ENCODE measurements around the gene PDE4B. TPM values are rescaled to one million over a fixed set of nuclear protein-coding genes. Genes with fewer than 3 reads are reported as not detected.

PDE4B gene
- total RNA-seq, 2 donors from 2014 or later = 18.1 to 55.4 TPM

DNA sequence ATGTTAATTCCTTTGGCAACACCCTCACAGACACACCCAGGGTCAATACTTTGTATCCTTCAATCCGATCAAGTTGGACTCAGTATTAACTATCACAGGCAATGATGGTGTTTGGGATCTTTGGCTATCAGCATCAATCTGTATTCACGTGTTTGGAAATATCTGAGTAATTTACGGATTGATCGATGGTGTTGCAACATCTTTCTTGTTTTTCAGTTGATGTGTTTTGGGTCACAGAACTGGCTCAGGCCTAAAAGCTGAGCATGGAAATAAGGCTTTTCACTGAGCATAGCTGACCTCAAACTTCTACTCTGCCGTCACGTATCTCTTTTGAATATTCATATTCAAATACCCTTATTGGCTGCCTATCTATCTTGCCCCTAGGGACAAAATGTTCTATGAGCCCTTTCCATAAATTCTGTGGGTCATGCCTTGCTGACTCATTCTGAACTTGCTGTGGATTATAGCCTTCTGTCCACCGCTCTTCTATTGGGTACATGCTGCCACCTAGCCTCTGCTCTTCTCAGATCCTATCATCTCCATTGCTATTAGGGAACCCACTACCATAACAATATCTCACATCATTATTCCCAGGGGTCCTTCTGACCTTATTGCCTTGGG is 156.0 kb downstream of the PDE4B start:
- no peaks in the 10 kb centered on the region for H3K36me3 ChIP-seq
- H3K27me3 ChIP-seq (replicated peaks; ENCODE audit: insufficient read depth) = no peaks in the 10 kb centered on the region
- no peak for TF ChIP-seq POLR2AphosphoS5 (IDR thresholded peaks at IDR 0.05)
- TF ChIP-seq, protein P1, sequence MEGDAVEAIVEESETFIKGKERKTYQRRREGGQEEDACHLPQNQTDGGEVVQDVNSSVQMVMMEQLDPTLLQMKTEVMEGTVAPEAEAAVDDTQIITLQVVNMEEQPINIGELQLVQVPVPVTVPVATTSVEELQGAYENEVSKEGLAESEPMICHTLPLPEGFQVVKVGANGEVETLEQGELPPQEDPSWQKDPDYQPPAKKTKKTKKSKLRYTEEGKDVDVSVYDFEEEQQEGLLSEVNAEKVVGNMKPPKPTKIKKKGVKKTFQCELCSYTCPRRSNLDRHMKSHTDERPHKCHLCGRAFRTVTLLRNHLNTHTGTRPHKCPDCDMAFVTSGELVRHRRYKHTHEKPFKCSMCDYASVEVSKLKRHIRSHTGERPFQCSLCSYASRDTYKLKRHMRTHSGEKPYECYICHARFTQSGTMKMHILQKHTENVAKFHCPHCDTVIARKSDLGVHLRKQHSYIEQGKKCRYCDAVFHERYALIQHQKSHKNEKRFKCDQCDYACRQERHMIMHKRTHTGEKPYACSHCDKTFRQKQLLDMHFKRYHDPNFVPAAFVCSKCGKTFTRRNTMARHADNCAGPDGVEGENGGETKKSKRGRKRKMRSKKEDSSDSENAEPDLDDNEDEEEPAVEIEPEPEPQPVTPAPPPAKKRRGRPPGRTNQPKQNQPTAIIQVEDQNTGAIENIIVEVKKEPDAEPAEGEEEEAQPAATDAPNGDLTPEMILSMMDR (IDR thresholded peaks at IDR 0.05) = peak in 1 of 4 experiments; percentile 3
- no peak for TF ChIP-seq POLR2A (IDR thresholded peaks at IDR 0.05)
- intact Hi-C loops (cut with DNase I) = no loop called here
- 81% methylated on average over 7 of the region's 7 CpGs for WGBS
- no peak for DNase-seq (ENCODE audit: low spot score)
- no peaks in the 10 kb centered on the region for H3K4me1 ChIP-seq (replicated peaks)
- H3K4me3 ChIP-seq = no peak overlapping the region
- H3K9me3 ChIP-seq = no peaks in the 10 kb centered on the region
- no peak overlapping the region for H3K27ac ChIP-seq

DNA sequence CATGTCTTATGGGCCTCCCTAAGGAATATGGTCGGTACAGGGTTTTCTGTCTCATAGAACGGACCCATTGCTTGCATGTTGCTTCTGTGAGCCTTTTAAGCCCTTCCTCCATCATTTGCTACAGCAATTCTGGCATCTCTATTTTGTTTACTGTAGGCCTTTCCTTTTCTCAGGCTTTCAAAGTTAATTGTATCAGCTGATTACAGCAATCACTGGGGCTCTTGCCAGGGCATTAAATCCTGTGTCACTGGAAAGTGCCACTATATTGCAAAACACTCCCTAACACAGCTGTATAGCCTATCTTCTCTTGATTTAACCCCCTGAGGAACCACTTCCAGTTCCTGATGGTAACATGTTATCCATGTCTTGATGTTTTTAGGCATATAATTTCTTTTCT is 156.5 kb downstream of the PDE4B start:
- H3K27ac ChIP-seq = no peak overlapping the region
- no peaks in the 10 kb centered on the region for H3K27me3 ChIP-seq (replicated peaks; ENCODE audit: insufficient read depth)
- H3K9me3 ChIP-seq = no peaks in the 10 kb centered on the region
- H3K36me3 ChIP-seq = no peaks in the 10 kb centered on the region
- H3K4me1 ChIP-seq (replicated peaks) = no peaks in the 10 kb centered on the region
- intact Hi-C loops (cut with DNase I) = no loop called here
- no peak for DNase-seq (ENCODE audit: low spot score)
- H3K4me3 ChIP-seq = no peak overlapping the region
- TF ChIP-seq, protein P1 (IDR thresholded peaks at IDR 0.05) = no peak
- no peak for TF ChIP-seq POLR2AphosphoS5 (IDR thresholded peaks at IDR 0.05)
- no peak for TF ChIP-seq POLR2A (IDR thresholded peaks at IDR 0.05)
- 86% methylated on average over 2 of the region's 2 CpGs for WGBS

DNA sequence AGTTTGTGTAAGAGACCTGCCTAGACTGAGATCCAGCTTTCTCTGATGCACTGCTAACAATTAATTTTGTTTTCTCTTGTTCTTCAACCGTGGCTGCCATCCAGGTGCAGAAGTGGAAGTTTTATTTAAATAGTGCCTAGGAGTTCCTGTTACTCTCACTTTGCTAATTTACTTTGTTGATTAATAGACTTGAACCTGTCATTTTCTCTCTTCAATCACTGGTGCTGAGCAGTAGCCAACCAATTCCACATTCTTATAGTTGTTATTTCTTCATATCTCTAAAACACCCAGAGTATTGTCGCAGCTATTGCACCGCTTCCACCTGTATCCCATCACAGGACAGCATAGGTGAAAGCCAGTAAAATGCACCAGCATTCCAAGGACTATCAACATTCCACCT is 157.2 kb downstream of the PDE4B start:
- Histone ChIP-seq H3K27ac (no peak overlapping the region), H3K4me3 (no peak overlapping the region), H3K4me1 (replicated peaks) (no peaks in the 10 kb centered on the region), H3K27me3 (replicated peaks; ENCODE audit: insufficient read depth) (no peaks in the 10 kb centered on the region), H3K9me3 (no peaks in the 10 kb centered on the region), H3K36me3 (no peaks in the 10 kb centered on the region)
- 72% methylated on average over 3 of the region's 3 CpGs for WGBS
- intact Hi-C loops (cut with DNase I) = no loop called here
- TF ChIP-seq POLR2A (IDR thresholded peaks at IDR 0.05) = no peak
- TF ChIP-seq POLR2AphosphoS5 (IDR thresholded peaks at IDR 0.05) = no peak
- TF ChIP-seq, protein P1 (IDR thresholded peaks at IDR 0.05) = no peak
- DNase-seq (ENCODE audit: low spot score) = no peak

DNA sequence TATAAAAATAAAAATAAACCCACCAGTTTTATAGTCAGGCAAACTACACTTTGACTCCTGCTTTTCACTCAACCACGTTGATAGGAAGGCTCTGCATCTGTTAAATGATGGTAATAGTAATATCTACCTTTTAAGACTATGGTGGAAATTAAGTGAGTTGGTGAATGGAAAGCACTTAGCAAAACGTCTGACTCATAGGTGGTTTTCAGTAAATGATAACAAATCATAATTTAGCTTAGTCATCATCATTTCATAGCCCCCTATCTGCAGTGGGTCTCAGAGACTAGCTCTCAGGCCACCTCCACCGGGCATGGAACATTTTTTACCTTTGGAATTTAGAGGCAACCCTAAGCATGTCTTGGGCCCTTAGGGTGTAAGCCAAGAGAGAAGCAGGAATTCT is 160.0 kb downstream of the PDE4B start:
- no peak overlapping the region for H3K4me3 ChIP-seq
- WGBS = 85% methylated on average over 3 of the region's 3 CpGs
- TF ChIP-seq POLR2A (IDR thresholded peaks at IDR 0.05) (no peak), POLR2AphosphoS5 (IDR thresholded peaks at IDR 0.05) (no peak)
- TF ChIP-seq, protein P1 (IDR thresholded peaks at IDR 0.05) = no peak
- no peak overlapping the region for H3K27ac ChIP-seq
- no peaks in the 10 kb centered on the region for H3K4me1 ChIP-seq (replicated peaks)
- intact Hi-C loops (cut with DNase I) = no loop called here
- no peak for DNase-seq (ENCODE audit: low spot score)
- no peaks in the 10 kb centered on the region for H3K36me3 ChIP-seq
- H3K9me3 ChIP-seq = no peaks in the 10 kb centered on the region
- no peaks in the 10 kb centered on the region for H3K27me3 ChIP-seq (replicated peaks; ENCODE audit: insufficient read depth)

DNA sequence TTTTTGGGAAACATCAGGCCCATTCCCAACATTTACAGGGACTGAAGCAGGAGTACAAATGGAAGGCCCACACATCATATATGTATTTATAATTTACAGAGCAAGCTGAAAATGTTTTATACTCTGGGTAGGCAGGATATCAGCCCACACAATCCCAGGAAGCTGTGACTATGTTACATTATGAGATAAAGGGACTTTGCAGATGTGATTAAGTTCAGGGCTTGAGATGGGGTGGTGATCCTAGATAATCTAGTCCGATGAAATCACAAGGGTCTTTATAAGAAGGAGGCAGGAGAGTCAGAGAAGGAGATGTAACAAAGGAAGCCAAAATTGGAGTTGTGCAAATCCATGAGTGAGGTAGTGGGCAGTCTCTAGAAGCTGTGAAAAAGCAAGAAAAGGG is 160.5 kb downstream of the PDE4B start:
- intact Hi-C loops (cut with DNase I) = no loop called here
- no peaks in the 10 kb centered on the region for H3K4me1 ChIP-seq (replicated peaks)
- no peaks in the 10 kb centered on the region for H3K9me3 ChIP-seq
- H3K27me3 ChIP-seq (replicated peaks; ENCODE audit: insufficient read depth) = no peaks in the 10 kb centered on the region
- no peak overlapping the region for H3K4me3 ChIP-seq
- H3K27ac ChIP-seq = no peak overlapping the region
- H3K36me3 ChIP-seq = no peaks in the 10 kb centered on the region
- no peak for DNase-seq (ENCODE audit: low spot score)
- WGBS = 83% methylated on average over 1 of the region's 1 CpG
- TF ChIP-seq, protein P1 (IDR thresholded peaks at IDR 0.05) = no peak
- TF ChIP-seq POLR2AphosphoS5 (IDR thresholded peaks at IDR 0.05) (no peak), POLR2A (IDR thresholded peaks at IDR 0.05) (no peak)
